Erythroblast (primary cell): ENCODE data around the gene RBM17.

Source experiments
- GATA1 ChIP-seq: IDR thresholded peaks from 2 replicates; pipeline ENCODE4 v1.6.1; 2011; ENCODE audit warnings: low read depth, mild to moderate bottlenecking, control low read depth, low read length, moderate library complexity
- POLR2A ChIP-seq: IDR thresholded peaks from 2 replicates; pipeline ENCODE4 v1.6.1; 2011; ENCODE audit warnings: mild to moderate bottlenecking, low read length

GRCh38 chr10:6141296-6142151 lies 52.7 kb downstream of the RBM17 start:
- TF ChIP-seq POLR2A = no peak
- TF ChIP-seq GATA1 = no peak
